ENCODE data around the gene SCRN1. TPM values are rescaled to one million over a fixed set of nuclear protein-coding genes. Genes with fewer than 3 reads are reported as not detected.

Gene SCRN1
- total and polyA plus RNA-seq, 2 of the 4 experiments (the other 2 are of a cell fraction): 57.1 to 124 TPM

DNA sequence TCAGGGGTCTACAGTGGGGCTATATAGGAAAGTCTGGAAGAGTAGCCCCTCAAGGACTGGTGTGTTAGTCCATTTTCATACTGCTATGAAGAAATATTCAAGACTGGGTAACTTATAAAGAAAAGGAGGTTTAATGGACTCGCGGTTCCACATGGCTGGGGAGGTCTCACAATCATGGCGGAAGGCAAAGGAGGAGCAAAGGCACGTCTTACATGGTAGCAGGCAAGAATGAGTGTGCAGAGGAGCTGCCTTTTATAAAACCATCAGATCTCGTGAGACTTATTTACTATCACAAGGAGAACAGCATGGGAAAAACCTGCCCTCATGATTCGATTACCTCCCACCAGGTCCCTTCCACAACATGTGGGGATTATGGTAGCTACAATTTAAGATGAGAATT is 33.9 kb upstream of the SCRN1 start:
- no CpG with 5 or more reads among the region's 6 CpGs for WGBS, 2 experiments (ENCODE audit: extremely low coverage in 2 of 2, insufficient read length in 1 of 2)
- Histone ChIP-seq H3K9me1 (ENCODE audit: insufficient read depth, low read length) (peaks cover 7% of the 10 kb centered on the region), H3K27ac (ENCODE audit: insufficient read depth, low read length) (no peak overlapping the region), H3K4me3 (ENCODE audit: insufficient read depth, low read depth, low read length) (no peak overlapping the region), H2BK120ac (ENCODE audit: low read depth, low read length) (no peak overlapping the region), H2BK5ac (ENCODE audit: low read depth, low read length, poor library complexity, severe bottlenecking) (no peak overlapping the region), H4K91ac (ENCODE audit: insufficient read depth, low read depth, low read length) (no peak overlapping the region), H3K56ac (ENCODE audit: extremely low read depth, insufficient read depth, low read length) (no peak overlapping the region), H2BK20ac (ENCODE audit: low read depth, low read length) (no peak overlapping the region), H3K36me3 (ENCODE audit: control insufficient read depth, insufficient read depth, low read length) (peaks cover 6% of the 10 kb centered on the region), H3K4ac (ENCODE audit: low read depth, low read length) (no peak overlapping the region), H3K79me1 (ENCODE audit: low read depth in 1 of 2, low read length in 2 of 2) (peaks cover 15 to 43% of the 10 kb centered on the region in 2 experiments), H2AK5ac (ENCODE audit: low read depth, low read length) (no peak overlapping the region), H3K9me3 (ENCODE audit: control insufficient read depth, insufficient read depth, low read length) (no peaks in the 10 kb centered on the region), H2AK9ac (replicated peaks; ENCODE audit: low read depth, low read length, poor library complexity) (no peak overlapping the region), H4K5ac (ENCODE audit: low read depth, low read length) (no peak overlapping the region), H3K9ac (ENCODE audit: low read depth, low read length) (no peak overlapping the region), H2AFZ (replicated peaks; ENCODE audit: low read length, poor library complexity) (no peak overlapping the region), H3K4me1 (ENCODE audit: control insufficient read depth, insufficient read depth, low read length) (no peaks in the 10 kb centered on the region; the same call in 1 of the 2 replicates), H3K18ac (ENCODE audit: low read depth, low read length) (no peak overlapping the region), H4K8ac (ENCODE audit: low read depth in 2 of 2, low read length in 2 of 2) (no peak overlapping the region), H3K4me2 (ENCODE audit: low read depth, low read length) (no peak overlapping the region), H3K23ac (ENCODE audit: low read depth, low read length) (no peak overlapping the region), H2BK15ac (ENCODE audit: low read depth, low read length) (no peak overlapping the region), H3K14ac (replicated peaks; ENCODE audit: low read depth, low read length) (no peak overlapping the region), H4K20me1 (ENCODE audit: insufficient read depth, low read length) (peaks cover 4% of the 10 kb centered on the region; the same call in 1 of the 2 replicates), H3K27me3 (ENCODE audit: control insufficient read depth, insufficient read depth, low read length) (no peaks in the 10 kb centered on the region)
- CTCF ChIA-PET: no interaction called here
- dilution Hi-C loops (cut with HindIII; ENCODE audit: low sequenced_read_pairs, unreplicated experiment): no loop called here
- in situ Hi-C loops (cut with MboI; ENCODE audit: low sequenced_read_pairs): no loop called here
- no peak for ATAC-seq (ENCODE audit: low read depth)
- TF ChIP-seq RFX5 (IDR thresholded peaks at IDR 0.05; ENCODE audit: low read depth, low read length): no peak
- TF ChIP-seq RCOR1 (IDR thresholded peaks at IDR 0.05; ENCODE audit: insufficient replicate concordance, low read length): no peak
- no peak for TF ChIP-seq RAD21 (IDR thresholded peaks at IDR 0.05; ENCODE audit: low read length)
- TF ChIP-seq CEBPB (IDR thresholded peaks at IDR 0.05; ENCODE audit: low read depth, low read length): no peak
- TF ChIP-seq, protein P1, sequence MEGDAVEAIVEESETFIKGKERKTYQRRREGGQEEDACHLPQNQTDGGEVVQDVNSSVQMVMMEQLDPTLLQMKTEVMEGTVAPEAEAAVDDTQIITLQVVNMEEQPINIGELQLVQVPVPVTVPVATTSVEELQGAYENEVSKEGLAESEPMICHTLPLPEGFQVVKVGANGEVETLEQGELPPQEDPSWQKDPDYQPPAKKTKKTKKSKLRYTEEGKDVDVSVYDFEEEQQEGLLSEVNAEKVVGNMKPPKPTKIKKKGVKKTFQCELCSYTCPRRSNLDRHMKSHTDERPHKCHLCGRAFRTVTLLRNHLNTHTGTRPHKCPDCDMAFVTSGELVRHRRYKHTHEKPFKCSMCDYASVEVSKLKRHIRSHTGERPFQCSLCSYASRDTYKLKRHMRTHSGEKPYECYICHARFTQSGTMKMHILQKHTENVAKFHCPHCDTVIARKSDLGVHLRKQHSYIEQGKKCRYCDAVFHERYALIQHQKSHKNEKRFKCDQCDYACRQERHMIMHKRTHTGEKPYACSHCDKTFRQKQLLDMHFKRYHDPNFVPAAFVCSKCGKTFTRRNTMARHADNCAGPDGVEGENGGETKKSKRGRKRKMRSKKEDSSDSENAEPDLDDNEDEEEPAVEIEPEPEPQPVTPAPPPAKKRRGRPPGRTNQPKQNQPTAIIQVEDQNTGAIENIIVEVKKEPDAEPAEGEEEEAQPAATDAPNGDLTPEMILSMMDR (conservative IDR thresholded peaks at IDR 0.05; ENCODE audit: low read depth, low read length): no peak
- TF ChIP-seq FOS (IDR thresholded peaks at IDR 0.05; ENCODE audit: low read depth, low read length): no peak
- TF ChIP-seq POLR2A (IDR thresholded peaks at IDR 0.05; ENCODE audit: low read depth, low read length): no peak
- no peak for TF ChIP-seq MXI1 (IDR thresholded peaks at IDR 0.05; ENCODE audit: borderline replicate concordance, low read depth, low read length)
- TF ChIP-seq BHLHE40 (IDR thresholded peaks at IDR 0.05; ENCODE audit: low read depth, low read length): no peak
- TF ChIP-seq CHD1 (IDR thresholded peaks at IDR 0.05; ENCODE audit: low read depth, low read length): no peak
- TF ChIP-seq, protein P2, sequence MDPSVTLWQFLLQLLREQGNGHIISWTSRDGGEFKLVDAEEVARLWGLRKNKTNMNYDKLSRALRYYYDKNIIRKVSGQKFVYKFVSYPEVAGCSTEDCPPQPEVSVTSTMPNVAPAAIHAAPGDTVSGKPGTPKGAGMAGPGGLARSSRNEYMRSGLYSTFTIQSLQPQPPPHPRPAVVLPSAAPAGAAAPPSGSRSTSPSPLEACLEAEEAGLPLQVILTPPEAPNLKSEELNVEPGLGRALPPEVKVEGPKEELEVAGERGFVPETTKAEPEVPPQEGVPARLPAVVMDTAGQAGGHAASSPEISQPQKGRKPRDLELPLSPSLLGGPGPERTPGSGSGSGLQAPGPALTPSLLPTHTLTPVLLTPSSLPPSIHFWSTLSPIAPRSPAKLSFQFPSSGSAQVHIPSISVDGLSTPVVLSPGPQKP (IDR thresholded peaks at IDR 0.05; ENCODE audit: borderline replicate concordance, low read depth, low read length): no peak
- TF ChIP-seq SMC3 (IDR thresholded peaks at IDR 0.05; ENCODE audit: low read depth, low read length): no peak
- no peak for TF ChIP-seq NFE2L2 (IDR thresholded peaks at IDR 0.05; ENCODE audit: low read depth, low read length)
- TF ChIP-seq MAFK (IDR thresholded peaks at IDR 0.05; ENCODE audit: low read depth, low read length): no peak
- TF ChIP-seq MAZ (IDR thresholded peaks at IDR 0.05; ENCODE audit: borderline replicate concordance, low read depth, low read length): no peak
- TF ChIP-seq, protein P3, sequence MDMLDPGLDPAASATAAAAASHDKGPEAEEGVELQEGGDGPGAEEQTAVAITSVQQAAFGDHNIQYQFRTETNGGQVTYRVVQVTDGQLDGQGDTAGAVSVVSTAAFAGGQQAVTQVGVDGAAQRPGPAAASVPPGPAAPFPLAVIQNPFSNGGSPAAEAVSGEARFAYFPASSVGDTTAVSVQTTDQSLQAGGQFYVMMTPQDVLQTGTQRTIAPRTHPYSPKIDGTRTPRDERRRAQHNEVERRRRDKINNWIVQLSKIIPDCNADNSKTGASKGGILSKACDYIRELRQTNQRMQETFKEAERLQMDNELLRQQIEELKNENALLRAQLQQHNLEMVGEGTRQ (IDR thresholded peaks at IDR 0.05; ENCODE audit: low read depth, low read length): no peak
- POLR2A ChIA-PET (ENCODE audit: unreplicated experiment): no interaction called here
- intact Hi-C loops (cut with micrococcal nuclease): no loop called here
- DNase-seq: no peak
- no TSS peak for BruUV-seq (replicated peaks)

Data from IMR-90 (cell line).